NB4 (cell line): ENCODE measurements around the gene PTGES3.

Experiments
- DNase-seq: peaks from one replicate; pipeline ENCODE4 v3.0.0; 2010; ENCODE audit warnings: low read depth
- H3K4me3 ChIP-seq: one replicate; pipeline ENCODE4 v1.5.1; 2011; ENCODE audit warnings: mild to moderate bottlenecking, low read depth, low read length, moderate library complexity
- CTCF ChIP-seq: IDR thresholded peaks from one replicate; pipeline ENCODE4 v1.5.1; 2012; ENCODE audit warnings: low read depth, low read length
- MAX ChIP-seq: IDR thresholded peaks from 2 replicates; pipeline ENCODE4 v1.6.1; 2011; ENCODE audit warnings: low read depth, low read length
- MYC ChIP-seq: IDR thresholded peaks from 2 replicates; pipeline ENCODE4 v1.6.1; 2011; ENCODE audit warnings: low read depth, low read length
- POLR2A ChIP-seq: IDR thresholded peaks from 2 replicates; pipeline ENCODE4 v1.6.1; 2011; ENCODE audit warnings: mild to moderate bottlenecking; ENCODE audit not compliant: insufficient read length; ENCODE audit errors: extremely low read depth

Gene PTGES3

GRCh38 chr12:56634837-56635791 lies 53.0 kb downstream of the PTGES3 start:
- H3K4me3 ChIP-seq = peak overlapping the region; percentile 72
- peak; percentile 81 for DNase-seq
- TF ChIP-seq POLR2A (peak; percentile 29), MYC (no peak), CTCF (peak; percentile 20), MAX (0 out of 2 replicates have a peak, but pooled peaks have one; percentile 4)

GRCh38 chr12:56634242-56634836 lies 53.7 kb downstream of the PTGES3 start:
- H3K4me3 ChIP-seq = peak overlapping the region; percentile 72
- DNase-seq = peak; percentile 45
- TF ChIP-seq MYC = no peak
- no peak for TF ChIP-seq CTCF
- no peak for TF ChIP-seq POLR2A
- no peak for TF ChIP-seq MAX

- peak overlapping the region; percentile 72 for H3K4me3 ChIP-seq
- DNase-seq = no peak
- TF ChIP-seq MAX (no peak), MYC (no peak), POLR2A (no peak), CTCF (no peak)
Observed at GRCh38 chr12:56633468-56634241, 54.4 kb downstream of the PTGES3 start.

- no peak for TF ChIP-seq MYC
- no peak for TF ChIP-seq POLR2A
- no peak for TF ChIP-seq MAX
- no peak for TF ChIP-seq CTCF
- DNase-seq = peak; percentile 46
- peak overlapping the region; percentile 21 for H3K4me3 ChIP-seq
Observed at GRCh38 chr12:56632701-56633467, 55.2 kb downstream of the PTGES3 start.
